ENCODE data around the gene PACSIN3.
"Not testable (repeated sequence)": the region's sequence is repeated elsewhere in the genome, so short reads cannot be mapped to it uniquely, and the experiment has no call there.

The PACSIN3 gene

DNA sequence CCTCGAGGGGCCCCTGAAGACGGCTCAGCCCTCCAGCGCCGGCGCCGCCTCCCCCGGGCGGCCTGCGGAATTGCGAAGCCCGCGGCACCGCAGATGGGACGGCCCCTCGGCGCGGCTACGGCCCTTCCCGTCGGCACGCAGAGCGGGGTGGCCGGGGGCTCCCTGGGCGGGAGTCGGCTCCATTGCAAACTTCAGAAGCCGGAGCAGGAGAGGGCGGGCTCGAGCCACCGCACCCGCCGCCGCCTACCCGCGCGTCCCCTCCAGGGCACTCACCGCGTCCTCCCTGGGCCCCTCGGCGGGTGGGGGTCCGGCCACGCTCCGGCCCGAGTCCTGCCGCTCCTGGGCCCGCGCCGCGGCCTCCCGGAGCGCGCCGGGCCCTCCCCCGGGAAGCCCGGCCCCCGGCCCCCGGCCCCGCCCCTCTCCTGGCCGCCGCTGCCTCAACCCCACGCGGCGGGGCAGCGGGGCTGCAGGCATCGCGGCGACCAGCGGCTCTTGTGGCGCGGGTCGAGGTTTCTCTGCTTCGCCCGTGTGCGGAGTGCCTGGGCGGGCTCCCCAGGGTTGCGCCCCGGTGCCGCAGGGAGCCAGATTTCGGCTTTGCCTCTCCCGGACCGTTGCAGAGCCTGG, at the start of gene PACSIN3:
TSS of gene PACSIN3 (minus strand) at position 359 of the 624 bp plus-strand sequence. CDS start 3,707 bp downstream, outside the sequence.
- no peak for DNase-seq

DNA sequence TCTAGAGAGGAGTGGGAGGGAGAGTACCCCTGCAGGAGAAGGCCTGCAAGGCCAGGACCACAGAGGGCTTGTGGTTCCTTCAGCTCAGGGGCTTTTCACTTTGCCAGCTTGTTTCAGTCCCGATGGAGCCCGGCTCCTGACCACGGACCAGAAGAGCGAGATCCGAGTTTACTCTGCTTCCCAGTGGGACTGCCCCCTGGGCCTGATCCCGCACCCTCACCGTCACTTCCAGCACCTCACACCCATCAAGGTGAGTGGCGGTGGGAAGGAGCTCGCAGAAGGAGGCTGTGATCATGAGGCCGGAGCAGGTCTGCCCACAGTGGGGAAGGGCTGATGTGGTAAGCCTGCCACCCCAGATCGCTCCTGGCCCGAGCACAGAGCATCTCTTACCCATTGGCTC, 48.9 kb upstream of the PACSIN3 start:
- no peak for DNase-seq

DNA sequence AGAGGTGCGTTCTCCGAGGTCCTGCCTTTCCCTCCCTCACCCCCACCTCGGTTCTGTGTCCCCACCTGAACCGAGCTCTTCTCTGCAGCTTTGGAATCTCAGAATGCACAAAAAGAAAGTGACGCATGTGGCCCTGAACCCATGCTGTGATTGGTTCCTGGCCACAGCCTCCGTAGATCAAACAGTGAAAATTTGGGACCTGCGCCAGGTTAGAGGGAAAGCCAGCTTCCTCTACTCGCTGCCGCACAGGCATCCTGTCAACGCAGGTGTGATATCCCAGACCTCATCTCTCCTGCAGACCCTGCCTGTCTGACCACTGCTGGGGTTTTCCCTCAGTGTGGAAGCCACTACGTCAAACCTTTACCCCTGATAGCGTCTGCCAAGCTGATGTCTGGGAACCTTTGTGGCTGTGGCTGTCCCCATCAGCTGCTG, 48.5 kb upstream of the PACSIN3 start:
- DNase-seq = no peak

DNA sequence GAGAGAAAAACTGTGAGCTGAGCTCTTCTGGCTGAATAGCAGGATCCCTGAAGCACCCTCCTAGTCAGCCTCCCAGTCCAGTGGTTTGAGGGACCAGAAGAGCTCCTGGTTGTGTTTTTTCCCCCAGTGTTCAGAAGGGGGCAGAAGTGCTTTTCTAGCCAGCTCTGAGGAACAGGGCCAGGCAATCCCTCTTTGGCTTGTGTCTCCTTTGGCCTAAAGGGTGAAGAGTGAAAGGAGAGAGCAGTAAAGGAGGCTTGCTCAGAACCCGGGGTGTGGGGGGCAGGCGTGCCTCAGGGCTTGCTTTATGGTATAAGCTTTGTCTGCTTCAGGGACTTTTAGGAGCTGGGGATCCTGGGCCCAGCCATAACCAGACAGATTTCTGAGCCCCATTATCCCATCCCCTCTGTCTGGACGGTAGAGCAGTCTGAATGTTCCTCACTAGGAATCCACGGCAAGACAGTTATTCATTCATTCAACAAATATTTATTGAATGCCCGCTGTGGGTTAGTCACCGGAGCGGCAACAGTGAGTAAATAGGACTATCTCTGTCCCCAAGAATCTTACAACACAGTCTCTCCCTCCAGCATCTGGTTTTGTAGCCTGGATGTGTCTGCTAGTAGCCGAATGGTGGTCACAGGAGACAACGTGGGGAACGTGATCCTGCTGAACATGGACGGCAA, 47.9 kb upstream of the PACSIN3 start:
- DNase-seq = no peak

DNA sequence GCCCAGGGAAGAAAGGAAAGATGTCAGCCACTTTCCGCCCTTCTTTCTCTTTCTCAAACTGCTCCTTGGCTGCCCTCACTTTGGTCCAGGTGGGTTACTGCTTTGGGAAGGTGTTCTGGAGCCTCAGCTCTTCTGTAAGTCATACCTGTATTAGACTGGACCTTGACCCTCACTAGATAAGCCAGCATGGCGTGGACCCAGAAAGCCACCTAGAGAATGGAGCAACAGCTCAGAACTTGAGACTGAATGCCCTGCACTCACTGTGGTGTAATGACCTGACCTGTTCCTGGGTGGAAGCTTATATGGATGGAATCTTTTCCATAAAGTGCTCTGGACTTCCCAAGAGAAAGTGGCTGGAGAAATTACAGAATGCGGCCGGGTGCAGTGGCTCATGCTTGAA, 46.8 kb upstream of the PACSIN3 start:
- no peak for DNase-seq

DNA sequence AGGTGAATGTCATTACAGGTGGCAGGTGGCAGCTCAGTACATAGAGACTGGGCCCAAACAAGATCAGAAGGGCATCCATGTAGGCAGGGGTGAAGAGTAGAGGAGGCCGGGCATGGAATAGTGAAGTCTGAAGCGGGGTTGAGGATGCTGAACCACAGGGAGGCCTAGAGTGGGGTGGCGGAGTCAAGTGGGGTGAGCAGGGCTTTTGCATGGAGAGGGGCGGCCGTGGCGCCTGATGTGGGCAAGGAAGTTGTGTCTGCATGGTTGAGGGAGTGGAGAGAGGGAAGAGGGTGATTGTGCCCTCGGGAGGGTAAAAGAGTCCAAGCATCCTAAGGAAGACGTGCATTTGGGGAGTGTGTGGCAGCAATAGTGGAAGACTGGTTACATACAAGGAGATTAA, 42.9 kb upstream of the PACSIN3 start:
- no peak for DNase-seq

DNA sequence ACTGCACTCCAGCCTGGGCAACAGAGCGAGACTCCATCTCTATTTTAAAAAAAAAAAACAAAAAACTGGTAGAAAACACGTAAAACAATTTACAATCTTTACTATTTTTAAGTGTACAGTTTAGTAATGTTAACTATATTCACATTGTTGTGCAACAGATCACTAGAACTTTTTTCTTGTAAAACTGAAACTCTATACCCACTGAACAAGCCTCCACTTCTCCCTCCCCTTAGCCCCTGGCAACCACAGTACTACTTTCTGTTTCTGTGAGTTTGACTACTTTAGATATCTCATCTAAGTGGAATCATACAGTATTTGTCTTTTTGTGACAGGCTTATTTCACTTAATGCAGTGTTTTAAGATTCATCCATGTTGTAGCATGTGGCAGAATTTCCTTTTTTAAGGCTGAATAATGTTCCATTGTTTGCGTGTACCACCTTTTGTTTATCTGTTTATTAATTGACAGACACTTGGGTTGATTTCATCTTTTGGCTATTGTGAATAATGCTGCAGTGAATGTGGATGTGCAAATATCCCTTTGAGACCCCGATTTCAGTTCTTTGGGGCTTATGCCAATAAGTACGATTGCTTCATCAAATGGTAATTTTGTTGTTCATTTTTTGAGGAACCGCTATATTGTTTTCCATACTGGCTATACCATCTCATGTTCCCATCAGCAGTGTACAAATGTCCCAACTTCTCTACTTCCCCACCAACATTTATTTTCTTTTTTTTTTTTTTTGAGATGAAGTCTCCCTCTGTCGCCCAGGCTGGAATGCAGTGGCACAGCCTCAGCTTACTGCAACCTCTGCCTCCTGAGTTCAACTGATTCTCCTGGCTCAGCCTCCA, 39.5 kb upstream of the PACSIN3 start:
- no peak for DNase-seq

DNA sequence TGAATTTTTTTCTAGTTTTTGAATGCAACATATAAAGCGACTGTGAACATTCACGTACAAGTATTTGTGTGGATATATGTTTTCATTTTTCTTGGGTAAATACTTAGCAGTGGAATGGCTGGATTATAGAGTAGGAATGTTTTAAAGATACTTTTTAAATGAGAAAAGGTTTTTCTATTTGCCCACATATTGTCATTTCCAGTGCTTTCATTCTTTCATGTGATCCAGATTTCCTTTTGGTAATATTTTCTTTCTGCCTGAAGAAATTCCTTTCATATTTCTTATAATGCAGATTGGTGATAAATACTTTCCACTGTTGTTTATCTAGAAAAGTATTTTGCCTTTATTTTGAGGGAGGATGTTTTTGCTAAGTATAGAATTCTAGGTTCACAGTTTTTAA, 36.5 kb upstream of the PACSIN3 start:
- DNase-seq = no peak

DNA sequence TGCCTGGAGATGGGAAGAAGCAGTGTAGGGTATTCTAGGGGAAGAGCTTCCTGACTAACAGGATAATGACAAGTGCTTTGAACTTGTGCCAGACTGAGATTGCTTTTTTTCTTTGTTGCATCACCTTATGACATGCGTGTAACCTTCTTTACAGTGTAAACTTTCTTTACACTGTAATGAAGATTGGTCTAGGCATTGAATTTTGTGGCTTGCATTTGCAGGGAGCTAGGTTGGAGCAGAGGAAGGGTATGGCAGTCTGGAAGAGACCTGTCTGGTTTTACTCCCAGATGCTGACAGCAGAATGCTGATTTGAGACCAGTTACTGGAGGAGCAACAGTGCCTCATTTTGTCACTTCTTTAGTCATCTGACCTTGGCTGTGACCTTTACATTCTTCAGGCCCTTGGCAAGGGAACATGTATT, 34.2 kb upstream of the PACSIN3 start:
- DNase-seq = no peak

DNA sequence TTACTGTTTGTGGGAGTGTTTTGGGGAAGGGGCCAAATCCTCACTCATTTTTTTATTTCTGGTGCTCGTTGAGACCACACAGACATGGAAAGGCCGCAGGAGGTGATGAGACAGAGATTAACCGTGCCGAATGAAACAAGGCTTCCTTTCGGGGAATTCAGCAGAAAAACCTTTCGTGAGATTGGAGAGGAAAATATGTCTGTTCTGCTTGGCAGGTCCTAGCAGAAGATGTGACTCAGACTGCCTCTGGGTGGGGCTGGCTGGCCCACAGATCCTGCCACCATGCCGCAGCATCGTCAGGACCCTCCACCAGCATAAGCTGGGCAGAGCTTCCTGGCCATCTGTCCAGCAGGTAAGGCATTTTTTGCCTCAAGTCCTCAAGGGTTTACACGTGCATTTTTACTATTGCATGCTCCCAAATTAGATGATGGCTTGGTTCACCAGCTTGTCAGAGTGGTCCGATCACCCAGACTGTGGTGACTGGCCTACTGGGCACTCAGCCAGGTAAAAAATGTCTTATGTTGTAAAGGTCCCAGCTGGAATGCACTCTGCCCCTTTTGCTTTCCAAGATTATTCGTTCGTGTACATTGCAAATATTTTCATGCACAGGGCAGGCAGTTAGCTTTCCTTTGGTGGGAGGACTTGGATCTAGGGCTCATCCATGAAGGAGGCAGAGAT, 30.0 kb upstream of the PACSIN3 start:
- DNase-seq = no peak

DNA sequence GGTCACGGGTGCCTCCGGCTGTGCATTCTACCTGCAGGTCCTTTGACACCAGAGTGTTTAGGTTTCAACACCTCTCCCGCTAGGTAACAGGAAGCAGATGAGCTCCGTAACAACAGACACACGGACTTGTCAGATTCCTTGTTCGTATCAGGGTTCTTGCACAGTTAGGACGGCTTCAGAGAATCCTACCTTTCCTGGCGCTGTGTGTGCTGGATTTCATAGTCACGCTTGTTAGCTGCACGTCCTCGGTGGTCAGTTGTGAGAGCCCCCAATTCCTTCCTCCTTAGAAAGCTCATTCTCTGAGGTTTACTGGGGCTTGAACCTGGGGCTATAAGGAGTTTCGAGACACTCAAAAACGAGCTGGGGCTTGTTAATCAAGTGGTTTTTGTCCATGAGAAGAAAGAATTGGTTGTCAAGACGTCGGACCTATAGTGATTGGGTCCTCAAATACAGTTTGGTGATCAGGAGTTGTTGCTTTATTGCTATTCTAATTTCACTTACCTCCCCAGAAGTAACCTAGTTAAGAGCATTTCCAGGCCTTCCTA, 29.2 kb upstream of the PACSIN3 start:
- peak; percentile 16 for DNase-seq

DNA sequence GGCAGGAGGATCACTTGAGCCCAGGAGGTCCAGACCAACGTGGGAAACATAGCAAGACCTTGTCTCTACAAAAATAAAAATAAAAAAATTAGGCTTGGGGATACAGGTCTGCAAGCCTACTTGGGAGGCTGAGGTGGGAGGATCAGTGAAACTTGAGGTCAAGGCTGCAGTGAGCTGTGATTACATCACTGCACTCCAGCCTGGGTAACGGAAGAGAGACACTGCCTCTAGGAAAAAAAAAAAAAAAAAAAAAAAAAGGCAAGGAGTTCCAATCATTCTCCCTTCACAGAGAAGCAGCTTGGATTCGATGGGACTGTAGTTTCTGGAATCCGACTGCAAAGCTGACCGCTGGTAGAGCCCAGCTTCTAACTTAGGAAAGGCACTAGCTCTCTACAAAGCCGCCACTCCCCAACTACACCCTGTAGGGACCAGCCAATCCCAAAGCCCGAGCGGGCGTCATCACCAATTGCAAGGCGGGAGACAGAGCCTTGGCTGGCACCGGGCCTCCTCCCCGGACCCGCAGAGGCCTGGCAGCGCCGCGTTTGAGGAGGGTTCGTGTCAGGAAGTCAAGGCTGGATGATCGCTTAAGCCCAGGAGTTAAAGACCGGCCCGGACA, 27.8 kb upstream of the PACSIN3 start:
- DNase-seq = peak; percentile 28

DNA sequence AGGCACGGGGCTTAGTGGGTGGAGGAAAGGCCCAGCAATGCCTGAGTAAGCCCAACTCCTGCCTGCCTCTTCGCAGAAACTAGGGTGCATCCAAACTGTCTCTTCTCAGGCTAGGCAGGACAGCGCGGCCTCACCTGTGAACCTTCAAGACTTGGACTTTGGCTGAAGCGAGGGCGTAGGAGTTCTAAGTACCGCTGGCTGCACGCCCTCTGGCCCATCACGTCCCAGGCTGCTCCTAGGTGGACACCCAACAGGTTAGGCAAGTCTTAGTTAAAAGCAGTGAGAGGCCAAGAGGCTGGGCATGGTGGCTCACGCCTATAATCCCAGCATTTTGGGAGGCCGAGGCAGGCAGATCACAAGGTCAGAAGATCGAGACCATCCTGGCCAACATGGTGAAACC, 26.7 kb upstream of the PACSIN3 start:
- no peak for DNase-seq

DNA sequence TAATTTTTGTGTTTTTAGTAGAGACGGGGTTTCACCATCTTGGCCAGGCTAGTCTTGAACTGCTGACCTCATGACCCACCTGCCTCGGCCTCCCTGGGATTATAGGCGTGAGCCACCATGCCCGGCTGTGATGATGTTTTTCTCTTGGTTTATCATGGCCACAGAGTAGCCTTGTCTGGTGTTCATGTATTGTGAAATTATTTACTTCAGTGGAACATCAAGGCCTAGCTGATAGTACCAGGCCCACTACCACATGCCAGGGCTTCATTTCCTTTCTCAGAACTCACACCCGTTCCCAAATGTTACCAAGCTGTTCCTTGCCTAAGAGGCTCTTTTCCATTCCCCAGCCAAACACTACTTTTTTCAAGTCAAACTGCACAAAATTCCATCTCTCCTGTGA, 22.4 kb upstream of the PACSIN3 start:
- DNase-seq = no peak

DNA sequence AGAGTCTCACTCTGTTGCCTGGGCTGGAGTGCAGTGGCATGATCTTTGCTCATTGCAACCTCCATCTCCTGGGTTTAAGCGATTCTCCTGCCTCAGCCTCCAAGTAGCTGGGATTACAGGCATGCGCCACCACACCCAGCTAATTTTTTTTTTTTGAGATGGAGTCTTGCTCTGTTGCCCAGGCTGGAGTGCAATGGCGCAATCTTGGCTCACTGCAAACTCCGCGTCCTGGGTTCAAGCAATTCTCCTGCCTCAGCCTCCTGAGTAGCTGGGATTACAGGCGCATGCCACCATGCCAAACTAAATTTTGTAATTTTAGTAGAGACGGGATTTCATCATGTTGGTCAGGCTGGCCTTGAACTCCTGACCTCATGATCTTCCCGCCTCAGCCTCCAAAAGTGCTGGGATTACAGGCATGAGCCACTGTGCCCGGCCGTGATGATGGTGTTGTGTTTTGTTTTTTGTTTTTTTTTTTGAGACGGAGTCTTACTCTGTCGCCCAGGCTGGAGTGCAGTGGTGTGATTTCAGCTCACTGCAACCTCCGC, 21.8 kb upstream of the PACSIN3 start:
- DNase-seq = not testable (repeated sequence)

DNA sequence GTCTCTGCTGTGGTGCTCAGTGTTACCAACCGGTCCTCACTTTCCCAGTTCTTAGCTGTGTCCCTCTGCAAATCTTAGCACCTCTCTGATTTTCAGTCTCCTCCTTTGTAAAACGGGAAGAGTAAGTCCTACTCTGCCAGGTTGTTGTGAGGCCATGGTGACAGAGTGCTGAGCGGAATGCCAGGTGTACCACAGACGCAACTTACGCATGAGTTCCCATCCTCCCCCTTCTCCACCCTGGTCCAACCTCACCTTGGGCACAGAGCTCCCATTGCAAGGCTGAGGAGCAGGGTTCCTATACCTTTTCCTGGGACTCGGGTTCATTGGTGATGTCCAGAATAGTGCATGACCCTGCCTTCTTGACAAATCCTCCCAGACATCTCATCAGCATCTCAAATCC, 21.2 kb upstream of the PACSIN3 start:
- DNase-seq = no peak

DNA sequence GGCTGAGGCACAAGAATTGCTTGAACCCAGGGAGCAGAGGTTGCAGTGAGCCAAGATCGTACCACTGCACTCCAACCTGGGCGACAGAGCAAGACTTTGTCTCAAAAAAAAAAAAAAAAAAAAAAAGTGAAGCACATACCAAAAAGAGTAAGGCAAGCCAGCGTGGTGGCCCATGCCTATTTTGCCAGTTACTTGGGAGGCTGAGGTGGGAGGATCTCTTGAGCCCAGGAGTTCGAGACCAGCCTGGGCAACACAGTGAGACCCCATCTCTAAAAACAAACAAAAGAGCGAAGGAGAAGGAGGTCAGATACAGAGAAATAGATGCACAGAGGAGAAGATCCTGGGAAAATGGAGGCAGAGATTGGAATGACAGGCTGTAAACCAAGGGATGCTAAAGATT, 20.3 kb upstream of the PACSIN3 start:
- DNase-seq = not testable (repeated sequence)

DNA sequence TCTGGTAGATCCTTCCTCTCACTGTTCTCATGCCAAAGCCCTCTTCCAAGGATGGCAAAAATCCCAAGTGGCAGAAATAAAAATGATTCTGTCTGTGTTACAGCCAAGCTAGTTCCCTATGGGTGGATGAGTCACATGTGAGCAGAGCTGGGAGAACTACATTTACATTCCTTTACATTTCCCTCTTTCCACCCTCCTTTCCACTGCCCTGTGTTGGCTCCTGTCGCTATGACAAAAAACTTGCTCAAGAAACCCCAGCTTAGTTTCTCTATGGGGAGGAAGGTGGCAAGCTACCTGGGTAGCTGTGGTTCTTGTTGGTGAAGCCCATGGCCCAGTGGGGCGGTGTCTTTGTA, 18.4 kb upstream of the PACSIN3 start:
- DNase-seq = no peak

DNA sequence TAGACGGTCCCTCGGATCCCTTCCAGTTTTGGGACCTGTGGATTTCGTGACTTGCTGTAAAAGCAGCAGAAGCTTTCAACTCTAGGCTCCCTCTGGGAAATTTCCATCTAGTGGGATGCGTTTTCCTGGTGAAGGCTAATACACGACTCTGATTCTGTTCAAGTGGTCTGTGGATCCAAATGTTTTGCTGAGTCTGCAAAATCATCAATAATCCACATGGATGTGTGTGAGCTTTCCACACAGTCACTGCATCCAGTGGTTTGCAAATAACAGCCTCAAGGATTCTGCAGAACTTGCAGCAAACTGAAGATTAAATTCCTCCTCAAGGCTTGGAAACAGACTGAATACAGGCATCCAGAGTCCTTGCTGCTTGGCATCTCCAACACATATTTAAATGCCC, 16.3 kb upstream of the PACSIN3 start:
- DNase-seq = no peak

DNA sequence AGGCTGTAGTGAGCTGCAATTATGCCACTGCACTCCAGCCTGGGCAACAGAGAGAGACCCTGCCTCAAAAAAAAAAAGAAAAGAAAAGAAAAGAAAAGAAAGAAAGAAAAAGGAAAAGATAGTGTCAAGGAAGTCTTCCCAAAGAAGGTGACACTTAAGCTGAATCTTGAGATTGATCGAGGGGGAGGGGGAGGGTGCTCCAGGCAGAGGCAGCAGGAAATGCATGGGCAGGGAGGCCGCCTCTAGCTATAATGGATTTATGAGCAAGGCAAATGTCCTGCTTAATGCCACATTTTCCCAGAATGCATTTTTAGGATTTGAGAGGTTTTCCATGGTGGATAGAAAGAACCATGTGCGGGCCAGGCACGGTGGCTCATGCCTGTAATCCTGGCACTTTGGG, 14.8 kb upstream of the PACSIN3 start:
- no peak for DNase-seq

DNA sequence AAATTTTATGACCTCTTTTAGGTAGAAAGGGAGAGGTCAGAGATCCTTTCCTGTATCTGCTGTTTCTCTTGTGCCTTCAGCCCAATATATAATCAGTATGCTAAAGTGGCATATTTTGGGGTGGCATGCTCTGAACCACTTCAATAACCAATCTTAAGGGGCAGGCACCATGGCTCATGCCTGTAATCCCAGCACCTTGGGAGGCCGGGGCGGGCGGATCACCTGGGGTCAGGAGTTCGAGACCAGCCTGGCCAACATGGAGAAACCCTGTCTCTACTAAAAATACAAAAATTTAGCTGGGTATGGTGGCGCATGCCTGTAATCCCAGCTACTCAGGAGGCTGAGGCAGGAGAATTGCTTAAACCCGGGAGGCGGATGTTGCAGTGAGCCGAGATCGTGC, 11.9 kb upstream of the PACSIN3 start:
- not testable (repeated sequence) for DNase-seq

DNA sequence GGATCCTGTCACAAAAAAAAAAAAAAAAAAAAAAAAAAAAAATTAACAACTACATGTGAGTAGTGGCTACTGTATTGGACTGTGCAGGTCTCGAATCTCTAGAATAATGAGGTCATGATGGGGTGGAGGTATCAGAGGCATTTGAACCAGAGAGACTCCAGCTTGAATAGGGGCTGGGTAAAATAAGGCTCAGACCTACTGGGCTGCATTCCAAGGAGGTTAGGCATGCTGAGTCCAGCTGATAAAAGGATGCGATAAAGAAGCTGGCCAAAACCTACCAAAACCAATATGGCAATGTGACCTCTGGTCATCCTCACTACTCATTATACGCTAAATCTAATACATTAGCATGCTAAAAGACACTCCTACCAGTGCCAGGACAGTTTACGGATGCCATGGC, 5.9 kb upstream of the PACSIN3 start:
- no peak for DNase-seq
